Renal cortical epithelial cell (primary cell): ENCODE results near the gene IMP3. TPM values are rescaled to one million over a fixed set of nuclear protein-coding genes. Genes with fewer than 3 reads are reported as not detected.
A peak's percentile ranks its signal among the peaks of the same experiment; 100 is the strongest.
"Not testable (repeated sequence)": the region's sequence is repeated elsewhere in the genome, so short reads cannot be mapped to it uniquely, and the experiment has no call there.

Source experiments
- DNase-seq: peaks from one replicate; pipeline ENCODE4 v3.0.0-alpha.2; 2011; ENCODE audit warnings: low read depth
- total RNA-seq: library from RNA; depleted of rRNA; stranded (reverse); fragments of >200 nt; gene quantifications from 2 replicates; pipeline ENCODE4 v1.2.3, GENCODE V29; 2014

IMP3 gene
- total RNA-seq: 88.0 and 103 TPM in 2 replicates

- DNase-seq: peak; percentile 95
Measured at GRCh38 chr15:75639709-75640482, at the start of gene IMP3. IMP3 (minus strand) TSS chr15:75640224; CDS start chr15:75640168, 56 bp downstream.

- DNase-seq: not testable (repeated sequence)
Measured at GRCh38 chr15:75689429-75689828, 49.4 kb upstream of the IMP3 start.

GRCh38 chr15:75688831-75689230 lies 48.8 kb upstream of the IMP3 start:
- DNase-seq: no peak

GRCh38 chr15:75688278-75688557 lies 48.2 kb upstream of the IMP3 start:
- DNase-seq: no peak

GRCh38 chr15:75687486-75688277 lies 47.7 kb upstream of the IMP3 start:
- DNase-seq: no peak

GRCh38 chr15:75686212-75686642 lies 46.2 kb upstream of the IMP3 start:
- peak; percentile 26 for DNase-seq

GRCh38 chr15:75685195-75685594 lies 45.2 kb upstream of the IMP3 start:
- DNase-seq: no peak

GRCh38 chr15:75684648-75685047 lies 44.6 kb upstream of the IMP3 start:
- no peak for DNase-seq

GRCh38 chr15:75683646-75684312 lies 43.8 kb upstream of the IMP3 start:
- DNase-seq: not testable (repeated sequence)

- no peak for DNase-seq
Measured at GRCh38 chr15:75682181-75683135, 42.4 kb upstream of the IMP3 start.

GRCh38 chr15:75680007-75680789 lies 40.2 kb upstream of the IMP3 start:
- no peak for DNase-seq

GRCh38 chr15:75678324-75678690 lies 38.3 kb upstream of the IMP3 start:
- not testable (repeated sequence) for DNase-seq

- DNase-seq: no peak
Measured at GRCh38 chr15:75677465-75678323, 37.7 kb upstream of the IMP3 start.

- no peak for DNase-seq
Measured at GRCh38 chr15:75676688-75677464, 36.9 kb upstream of the IMP3 start.

GRCh38 chr15:75675579-75676404 lies 35.8 kb upstream of the IMP3 start:
- DNase-seq: no peak

- DNase-seq: no peak
Measured at GRCh38 chr15:75674366-75674765, 34.3 kb upstream of the IMP3 start.

GRCh38 chr15:75673426-75674235 lies 33.6 kb upstream of the IMP3 start:
- no peak for DNase-seq
